GM13976 (cell line): ENCODE measurements around the gene TMEM37.

ENCODE experiments used
- DNase-seq: peaks from one replicate; pipeline ENCODE4 v3.0.0; 2012; ENCODE audit warnings: low spot score
- in situ Hi-C: fragments of 300-500 bp; cut with MboI; formaldehyde crosslinking; loops from one replicate; pipeline ENCODE4 v1.12.0; 2022; ENCODE audit warnings: low sequenced_read_pairs, mixed read lengths, inconsistent platforms; ENCODE audit not compliant: unreplicated experiment
- TF ChIP-seq, protein P1 (sequence below): IDR thresholded peaks from 2 replicates; pipeline ENCODE4 v1.5.1; 2012; ENCODE audit warnings: borderline replicate concordance, mild to moderate bottlenecking; ENCODE audit not compliant: insufficient read depth; ENCODE audit errors: extremely low read depth, missing control alignments, control extremely low read depth

The TMEM37 gene

GRCh38 chr2:119453972-119454593 is 22.4 kb downstream of the TMEM37 start:
- TF ChIP-seq, protein P1, sequence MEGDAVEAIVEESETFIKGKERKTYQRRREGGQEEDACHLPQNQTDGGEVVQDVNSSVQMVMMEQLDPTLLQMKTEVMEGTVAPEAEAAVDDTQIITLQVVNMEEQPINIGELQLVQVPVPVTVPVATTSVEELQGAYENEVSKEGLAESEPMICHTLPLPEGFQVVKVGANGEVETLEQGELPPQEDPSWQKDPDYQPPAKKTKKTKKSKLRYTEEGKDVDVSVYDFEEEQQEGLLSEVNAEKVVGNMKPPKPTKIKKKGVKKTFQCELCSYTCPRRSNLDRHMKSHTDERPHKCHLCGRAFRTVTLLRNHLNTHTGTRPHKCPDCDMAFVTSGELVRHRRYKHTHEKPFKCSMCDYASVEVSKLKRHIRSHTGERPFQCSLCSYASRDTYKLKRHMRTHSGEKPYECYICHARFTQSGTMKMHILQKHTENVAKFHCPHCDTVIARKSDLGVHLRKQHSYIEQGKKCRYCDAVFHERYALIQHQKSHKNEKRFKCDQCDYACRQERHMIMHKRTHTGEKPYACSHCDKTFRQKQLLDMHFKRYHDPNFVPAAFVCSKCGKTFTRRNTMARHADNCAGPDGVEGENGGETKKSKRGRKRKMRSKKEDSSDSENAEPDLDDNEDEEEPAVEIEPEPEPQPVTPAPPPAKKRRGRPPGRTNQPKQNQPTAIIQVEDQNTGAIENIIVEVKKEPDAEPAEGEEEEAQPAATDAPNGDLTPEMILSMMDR: no peak
- no peak for DNase-seq
- in situ Hi-C loops: no loop called here

DNA sequence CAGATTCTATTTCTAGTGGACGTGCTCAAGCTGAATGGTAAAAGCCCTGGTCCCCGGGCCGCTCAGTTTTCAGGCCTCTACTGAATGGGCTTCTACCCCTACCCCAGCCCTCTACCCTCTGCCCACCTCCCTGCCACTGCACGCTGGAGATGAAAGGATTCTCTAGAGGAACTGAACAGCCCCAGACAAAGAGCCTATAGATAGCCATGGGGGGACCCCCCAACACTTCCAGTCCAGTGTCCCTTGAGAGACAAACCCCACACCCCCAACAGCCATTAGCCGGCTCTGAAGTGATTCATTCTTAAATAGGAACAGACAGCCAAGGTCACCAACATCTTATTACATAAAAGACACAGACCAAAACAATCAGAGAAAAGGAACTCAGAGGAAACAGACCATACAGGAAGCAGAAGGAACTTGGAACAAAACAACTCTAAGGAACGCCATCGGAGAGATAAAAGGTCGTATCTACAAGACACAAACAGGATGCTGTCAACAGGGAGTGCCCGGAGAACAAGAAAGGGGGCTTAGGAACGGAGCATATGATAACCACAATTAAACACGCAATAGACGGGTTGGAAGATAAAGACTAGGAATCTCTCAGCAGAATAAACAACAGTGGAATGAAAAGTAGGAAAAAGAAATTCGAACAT is 23.5 kb downstream of the TMEM37 start:
- in situ Hi-C loops: no loop called here
- TF ChIP-seq, protein P1: no peak
- DNase-seq: no peak

GRCh38 chr2:119460076-119460475 is 28.4 kb downstream of the TMEM37 start:
- TF ChIP-seq, protein P1: no peak
- in situ Hi-C loops: no loop called here
- no peak for DNase-seq

- in situ Hi-C loops: no loop called here
- no peak for DNase-seq
- TF ChIP-seq, protein P1: no peak
These were observed 30.2 kb downstream of the TMEM37 start for GRCh38 chr2:119461811-119462210.

GRCh38 chr2:119462574-119462973 is 30.9 kb downstream of the TMEM37 start:
- TF ChIP-seq, protein P1: no peak
- DNase-seq: no peak
- in situ Hi-C loops: no loop called here

DNA sequence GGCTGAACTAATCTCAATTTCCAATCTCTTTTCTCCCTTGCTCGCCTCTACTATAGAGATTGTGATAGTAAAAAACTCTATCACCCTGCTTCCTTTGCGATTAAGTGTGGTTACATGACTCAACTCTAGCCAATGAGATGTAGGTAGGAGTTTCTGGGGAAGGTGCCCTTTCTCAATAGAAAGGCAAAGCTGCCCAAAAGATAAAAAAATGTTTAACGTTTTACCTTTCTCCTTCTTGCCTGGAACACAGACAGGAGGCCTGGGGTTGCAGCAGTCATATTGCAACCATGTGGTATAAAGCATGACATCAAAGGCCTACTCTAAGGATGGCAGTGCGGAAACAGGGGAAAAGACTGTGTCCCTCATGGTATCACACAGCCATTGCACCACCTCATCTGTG is 31.5 kb downstream of the TMEM37 start:
- TF ChIP-seq, protein P1: no peak

More for the DNA sequence above, 31.5 kb downstream of the TMEM37 start:
- DNase-seq: no peak
- in situ Hi-C loops: no loop called here
